GM18861 (cell line): ENCODE measurements around the gene DLG2.
A peak's percentile ranks its signal among the peaks of the same experiment; 100 is the strongest.

ENCODE experiments used
- ATAC-seq: cut with Tn5 transposase; IDR thresholded peaks from one replicate; pipeline ENCODE4 v1.9.1; 2021; ENCODE audit not compliant: unreplicated experiment

The DLG2 gene

GRCh38 chr11:84923489-84923888 is 703.7 kb downstream of the DLG2 start:
- no peak for ATAC-seq

- ATAC-seq = no peak
Observed at GRCh38 chr11:84922836-84923235, 704.3 kb downstream of the DLG2 start.

GRCh38 chr11:84922212-84922805 is 704.8 kb downstream of the DLG2 start:
- ATAC-seq = no peak

- no peak for ATAC-seq
Observed at GRCh38 chr11:84914511-84914910, 712.6 kb downstream of the DLG2 start.

GRCh38 chr11:84909740-84910139 is 717.4 kb downstream of the DLG2 start:
- no peak for ATAC-seq

- no peak for ATAC-seq
Observed at GRCh38 chr11:84906995-84907394, 720.1 kb downstream of the DLG2 start.

GRCh38 chr11:84905411-84905810 is 721.7 kb downstream of the DLG2 start:
- ATAC-seq = no peak

- no peak for ATAC-seq
Observed at GRCh38 chr11:84902445-84902844, 724.7 kb downstream of the DLG2 start.

- ATAC-seq = no peak
Observed at GRCh38 chr11:84901991-84902390, 725.2 kb downstream of the DLG2 start.

- ATAC-seq = peak; percentile 69
Observed at GRCh38 chr11:84899740-84900139, 727.4 kb downstream of the DLG2 start.

- no peak for ATAC-seq
Observed at GRCh38 chr11:84899134-84899533, 728.0 kb downstream of the DLG2 start.

- ATAC-seq = no peak
Observed at GRCh38 chr11:84894666-84895065, 732.5 kb downstream of the DLG2 start.

- ATAC-seq = no peak
Observed at GRCh38 chr11:84890676-84891075, 736.5 kb downstream of the DLG2 start.

- ATAC-seq = no peak
Observed at GRCh38 chr11:84889556-84889955, 737.6 kb downstream of the DLG2 start.

- no peak for ATAC-seq
Observed at GRCh38 chr11:84887055-84887629, 740.0 kb downstream of the DLG2 start.

GRCh38 chr11:84886344-84886743 is 740.8 kb downstream of the DLG2 start:
- ATAC-seq = no peak

GRCh38 chr11:84884836-84885235 is 742.3 kb downstream of the DLG2 start:
- ATAC-seq = no peak

GRCh38 chr11:84882056-84882455 is 745.1 kb downstream of the DLG2 start:
- ATAC-seq = no peak

- ATAC-seq = no peak
Observed at GRCh38 chr11:84871116-84871515, 756.0 kb downstream of the DLG2 start.

- no peak for ATAC-seq
Observed at GRCh38 chr11:84870486-84870885, 756.7 kb downstream of the DLG2 start.

GRCh38 chr11:84866922-84867321 is 760.2 kb downstream of the DLG2 start:
- ATAC-seq = no peak

- no peak for ATAC-seq
Observed at GRCh38 chr11:84865791-84866535, 761.2 kb downstream of the DLG2 start.
